Fibroblast of lung (primary cell): Measurements from ENCODE around the gene PRICKLE4. TPM values are rescaled to one million over a fixed set of nuclear protein-coding genes. Genes with fewer than 3 reads are reported as not detected.

Experiments used
- DNase-seq, 2 donors: peaks; one replicate each; pipeline versions ENCODE4 v3.0.0 to v3.0.0-alpha.2; 2010; ENCODE audit warnings: low read depth in 2 of 2
- H2AFZ ChIP-seq: 2 replicates; pipeline ENCODE4 v1.5.1; 2012; ENCODE audit warnings: low read length, control low read depth, inconsistent platforms
- H3K27ac ChIP-seq: 2 replicates; pipeline ENCODE4 v1.5.1; 2011; ENCODE audit warnings: low read length, control low read depth; ENCODE audit not compliant: insufficient read depth
- H3K27me3 ChIP-seq: 2 replicates; pipeline ENCODE4 v1.5.1; 2011; ENCODE audit warnings: mild to moderate bottlenecking, low read length; ENCODE audit not compliant: control insufficient read depth, insufficient read depth
- H3K36me3 ChIP-seq: 2 replicates; pipeline ENCODE4 v1.5.1; 2011; ENCODE audit warnings: low read length; ENCODE audit not compliant: control insufficient read depth, insufficient read depth
- H3K4me1 ChIP-seq: 2 replicates; pipeline ENCODE4 v1.5.1; 2011; ENCODE audit warnings: low read length; ENCODE audit not compliant: control insufficient read depth, insufficient read depth; ENCODE audit errors: extremely low read depth
- H3K4me2 ChIP-seq: 2 replicates; pipeline ENCODE4 v1.5.1; 2011; ENCODE audit warnings: low read length, control low read depth; ENCODE audit not compliant: insufficient read depth; ENCODE audit errors: extremely low read depth
- H3K4me3 ChIP-seq, 4 experiments: fragments of 200-600 bp in 1 of 4; sonication (generic) in 1 of 4; replicated peaks in 1 of 4; 2 replicates each; pipeline ENCODE4 v1.5.1; 2011 to 2016; ENCODE audit warnings: low read length in 4 of 4, low read depth in 3 of 4, mild to moderate bottlenecking in 3 of 4, control low read depth in 2 of 4, inconsistent platforms in 1 of 4, mixed read lengths in 1 of 4; ENCODE audit not compliant: insufficient read depth in 1 of 4; ENCODE audit errors: control extremely low read depth in 1 of 4
- H3K79me2 ChIP-seq: 2 replicates; pipeline ENCODE4 v1.5.1; 2012; ENCODE audit warnings: mild to moderate bottlenecking, low read length, inconsistent platforms; ENCODE audit not compliant: control insufficient read depth, insufficient read depth
- H3K9ac ChIP-seq: 2 replicates; pipeline ENCODE4 v1.5.1; 2011; ENCODE audit warnings: mild to moderate bottlenecking, low read length, control low read depth; ENCODE audit not compliant: insufficient read depth
- H3K9me3 ChIP-seq: 2 replicates; pipeline ENCODE4 v1.5.1; 2012; ENCODE audit warnings: low read depth, low read length; ENCODE audit not compliant: control insufficient read depth, insufficient read depth
- H4K20me1 ChIP-seq: 2 replicates; pipeline ENCODE4 v1.5.1; 2011; ENCODE audit warnings: low read length; ENCODE audit not compliant: control insufficient read depth, insufficient read depth; ENCODE audit errors: extremely low read depth
- CTCF ChIP-seq, 2 donors: IDR thresholded peaks in 1 of 2; conservative IDR thresholded peaks in 1 of 2; 1 replicate in 1 of 2; 2 replicates in 1 of 2; pipeline ENCODE4 v1.5.1; 2011 to 2012; ENCODE audit warnings: low read length in 2 of 2, control low read depth in 1 of 2, inconsistent platforms in 1 of 2, low read depth in 1 of 2, mild to moderate bottlenecking in 1 of 2
- EZH2 ChIP-seq: IDR thresholded peaks from 2 replicates; pipeline ENCODE4 v1.5.1; 2012; ENCODE audit warnings: low read length, control low read depth, mild to moderate bottlenecking; ENCODE audit errors: missing control alignments
- polyA plus RNA-seq, 2 donors: library from polyadenylated mRNA; depleted of rRNA in 1 of 2; stranded (reverse) in 1 of 2; unstranded in 1 of 2; fragments of >200 nt; gene quantifications; 2 replicates each; pipeline ENCODE4 v1.2.1, GENCODE V29; 2011 to 2012; ENCODE audit warnings: missing spikeins in 1 of 2
- total RNA-seq: library from RNA; depleted of rRNA; stranded (reverse); fragments of >200 nt; gene quantifications from 2 replicates; pipeline ENCODE4 v1.2.1, GENCODE V29; 2014

The PRICKLE4 gene
- total and polyA plus RNA-seq, 2 donors (not counting 1 experiment from before 2014, with no cell fraction given) = 0.08 TPM; not detected in 1

DNA sequence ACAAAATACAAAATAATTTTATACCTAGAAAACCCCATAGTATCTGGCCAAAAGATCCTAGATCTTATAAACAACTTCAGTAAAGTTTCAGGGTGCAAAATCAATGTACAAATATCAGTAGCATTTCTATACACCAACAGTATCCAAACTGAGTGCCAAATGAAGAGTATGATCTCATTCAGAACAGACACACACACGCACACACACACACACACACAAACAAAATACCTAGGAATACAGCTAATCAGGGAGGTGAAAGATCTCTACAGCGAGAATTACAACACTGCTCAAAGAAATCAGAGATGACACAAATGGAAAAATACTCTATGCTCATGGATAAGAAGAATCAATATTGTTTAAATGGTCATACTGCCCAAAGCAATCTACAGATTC is 56.1 kb downstream of the PRICKLE4 start:
- Histone ChIP-seq H3K36me3 (no peaks in the 10 kb centered on the region), H3K27ac (no peak overlapping the region)
- DNase-seq = peak; percentile 8 to 31

More for the DNA sequence above, 56.1 kb downstream of the PRICKLE4 start:
- no peak for TF ChIP-seq EZH2
- no peak for TF ChIP-seq CTCF (conservative IDR thresholded peaks at IDR 0.05 in 1 of 2, IDR thresholded peaks at IDR 0.05 in 1 of 2; ENCODE audit: low read depth in 1 of 2, low read length in 2 of 2)
- Histone ChIP-seq H3K27me3 (no peaks in the 10 kb centered on the region), H3K4me3 (no peak overlapping the region), H3K4me1 (no peaks in the 10 kb centered on the region), H3K9me3 (no peaks in the 10 kb centered on the region), H3K4me2 (no peak overlapping the region), H3K79me2 (no peaks in the 10 kb centered on the region), H3K9ac (no peak overlapping the region), H4K20me1 (no peaks in the 10 kb centered on the region), H2AFZ (no peak overlapping the region)

Other genes starting within 250 kb of the PRICKLE4 start
- gene FOXP4, start 234.4 kb upstream of the PRICKLE4 start, total RNA-seq = 1.3 and 1.8 TPM in 2 replicates
- 0.81 and 1.9 TPM in 2 replicates for gene FOXP4, start 234.4 kb upstream of the PRICKLE4 start, polyA plus RNA-seq
- 0.17 and 3.3 TPM in 2 replicates for gene MDFI, start 142.3 kb upstream of the PRICKLE4 start, total RNA-seq
- gene MDFI, start 142.3 kb upstream of the PRICKLE4 start, polyA plus RNA-seq = not detected in 2 replicates
- 5.6 and 7.6 TPM in 2 replicates for gene TFEB, start 45.2 kb upstream of the PRICKLE4 start, total RNA-seq
- 1.9 and 2.0 TPM in 2 replicates for gene TFEB, start 45.2 kb upstream of the PRICKLE4 start, polyA plus RNA-seq
- gene PGC, start 33.4 kb upstream of the PRICKLE4 start, total RNA-seq = not detected in 2 replicates
- not detected in 2 replicates for gene PGC, start 33.4 kb upstream of the PRICKLE4 start, polyA plus RNA-seq
- gene FRS3, start 882 bp upstream of the PRICKLE4 start, total RNA-seq = 1.0 and 1.8 TPM in 2 replicates
- 2.4 and 2.6 TPM in 2 replicates for gene FRS3, start 882 bp upstream of the PRICKLE4 start, polyA plus RNA-seq
- 53.4 and 54.7 TPM in 2 replicates for gene TOMM6, start 6.9 kb downstream of the PRICKLE4 start, total RNA-seq
- 324 and 506 TPM in 2 replicates for gene TOMM6, start 6.9 kb downstream of the PRICKLE4 start, polyA plus RNA-seq
- 1.8 and 2.3 TPM in 2 replicates for gene USP49, start 114.6 kb downstream of the PRICKLE4 start, total RNA-seq
- gene USP49, start 114.6 kb downstream of the PRICKLE4 start, polyA plus RNA-seq = 1.0 and 1.5 TPM in 2 replicates
- gene MED20, start 140.4 kb downstream of the PRICKLE4 start, total RNA-seq = 24.9 and 27.7 TPM in 2 replicates
- 38.6 and 40.0 TPM in 2 replicates for gene MED20, start 140.4 kb downstream of the PRICKLE4 start, polyA plus RNA-seq
- 13.7 and 14.9 TPM in 2 replicates for gene BYSL, start 140.7 kb downstream of the PRICKLE4 start, total RNA-seq
- 11.3 and 19.7 TPM in 2 replicates for gene BYSL, start 140.7 kb downstream of the PRICKLE4 start, polyA plus RNA-seq
- 10.3 and 15.0 TPM in 2 replicates for gene CCND3, start 161.0 kb downstream of the PRICKLE4 start, total RNA-seq
- gene CCND3, start 161.0 kb downstream of the PRICKLE4 start, polyA plus RNA-seq = 29.6 and 43.7 TPM in 2 replicates